HG02610 (cell line): ENCODE results near the gene C1orf50.
A peak's percentile ranks its signal among the peaks of the same experiment; 100 is the strongest.

ENCODE experiments used
- ATAC-seq: cut with Tn5 transposase; IDR thresholded peaks from one replicate; pipeline ENCODE4 v1.9.1; 2021; ENCODE audit warnings: mild to moderate bottlenecking, moderate library complexity; ENCODE audit not compliant: unreplicated experiment

Gene C1orf50

GRCh38 chr1:42758641-42759040 lies 8.4 kb upstream of the C1orf50 start:
- ATAC-seq = no peak

DNA sequence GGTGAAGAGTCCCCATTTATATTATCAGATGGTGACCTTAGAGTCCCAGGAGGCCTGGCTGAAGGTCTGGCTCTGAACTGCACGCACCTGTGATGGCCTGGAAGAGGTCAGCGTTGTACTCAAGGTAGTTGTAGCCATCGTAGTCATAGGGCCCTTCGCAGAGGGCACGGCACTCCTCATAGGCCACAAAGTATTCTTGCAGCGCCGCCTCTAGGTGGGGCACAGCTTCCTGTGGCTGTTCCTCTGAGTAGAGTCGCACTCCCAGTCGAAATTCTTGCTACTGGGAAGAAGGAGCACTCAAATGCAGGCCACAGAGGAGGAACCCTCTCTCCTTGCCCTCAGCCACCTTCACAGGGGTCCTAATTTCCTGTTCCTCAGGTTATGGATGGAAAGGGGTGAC lies 7.9 kb upstream of the C1orf50 start:
- no peak for ATAC-seq

DNA sequence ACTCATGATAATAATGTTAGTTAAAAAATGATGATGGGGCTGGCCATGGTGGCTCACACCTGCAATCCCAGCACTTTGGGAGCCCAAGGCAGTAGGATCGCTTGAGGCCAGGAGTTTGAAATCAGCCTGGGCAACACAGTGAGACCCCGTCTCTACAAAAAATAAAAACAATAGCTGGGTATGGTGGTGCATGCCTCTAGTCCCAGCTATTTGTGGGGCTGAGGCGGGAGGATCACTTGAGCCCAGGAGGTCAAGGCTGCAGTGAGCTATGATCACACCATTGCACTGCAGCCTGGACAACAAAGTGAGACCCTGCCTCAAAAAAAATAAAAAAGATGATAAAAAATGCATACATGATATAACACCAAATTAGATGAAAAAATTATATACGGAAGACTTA lies 5.5 kb upstream of the C1orf50 start:
- ATAC-seq = no peak

- ATAC-seq = no peak
These were observed 4.8 kb upstream of the C1orf50 start for GRCh38 chr1:42762269-42762668.

GRCh38 chr1:42765269-42765668 lies 1.8 kb upstream of the C1orf50 start:
- ATAC-seq = no peak

DNA sequence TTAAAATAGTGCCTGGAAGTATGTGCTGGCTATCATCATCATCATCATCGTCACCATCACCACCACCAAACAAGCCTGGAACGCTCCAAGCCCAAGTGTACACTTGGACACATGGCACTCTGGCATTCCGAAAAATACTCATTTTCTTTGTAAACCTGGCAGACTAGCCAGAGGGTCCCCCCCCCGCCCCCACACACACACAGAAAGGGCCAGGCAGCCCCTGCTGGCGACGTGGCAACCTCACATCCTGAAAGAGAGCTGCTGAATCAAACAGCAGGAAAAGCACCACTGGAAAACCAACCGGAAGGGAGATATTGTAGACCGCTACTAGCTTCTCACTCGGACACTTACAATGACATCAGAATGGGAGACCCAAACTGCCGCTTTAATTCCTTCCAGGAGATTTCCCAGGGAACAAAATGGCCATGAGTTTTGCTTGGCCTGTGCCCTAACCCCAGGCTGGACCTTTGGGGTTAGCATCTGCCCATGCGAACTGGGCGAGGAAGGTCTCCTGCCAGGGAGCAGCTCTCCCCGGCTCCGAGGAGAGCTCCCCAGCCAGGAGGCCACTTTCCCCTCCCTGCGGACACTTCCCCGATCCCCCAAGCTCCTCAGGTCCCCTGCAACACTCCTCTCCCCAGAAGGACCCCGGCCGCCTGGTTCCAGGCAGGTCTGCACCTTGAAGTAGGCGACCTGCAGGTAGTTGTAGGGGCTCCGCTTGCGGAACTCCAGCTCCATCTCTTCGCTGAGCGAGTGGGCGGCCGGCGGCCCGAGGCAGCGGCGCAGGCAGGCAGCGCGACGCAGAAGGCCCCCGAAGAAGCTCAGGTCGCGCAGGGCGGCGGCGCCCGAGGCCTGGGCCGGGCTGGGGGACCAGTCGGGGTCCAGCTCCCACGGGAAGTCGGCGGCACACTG lies 963 bp upstream of the C1orf50 start:
- peak; percentile 8 for ATAC-seq

DNA sequence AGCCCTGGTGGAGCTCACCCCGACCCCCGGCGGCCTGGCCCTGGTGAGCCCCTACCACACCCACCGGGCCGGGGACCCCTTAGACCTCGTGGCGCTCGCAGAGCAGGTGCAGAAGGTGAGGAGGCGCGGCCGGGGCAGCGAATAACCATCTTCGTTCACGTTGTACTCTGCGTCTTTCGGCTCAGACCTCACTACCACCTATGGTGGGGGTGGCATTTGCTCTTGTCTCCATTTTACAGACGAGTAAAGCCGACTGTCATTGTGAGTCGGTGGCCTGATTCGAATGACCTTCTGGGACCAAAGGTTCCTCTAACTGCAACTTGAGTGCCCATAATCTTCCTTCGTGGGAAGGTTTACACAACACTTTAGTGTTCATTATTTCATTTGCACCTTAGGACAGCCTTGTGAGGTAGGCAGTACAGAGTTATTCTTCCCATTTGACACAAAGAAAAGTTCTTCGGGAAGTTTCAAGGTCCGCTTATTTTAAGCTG lies 506 bp downstream of the C1orf50 start:
- peak; percentile 9 for ATAC-seq

DNA sequence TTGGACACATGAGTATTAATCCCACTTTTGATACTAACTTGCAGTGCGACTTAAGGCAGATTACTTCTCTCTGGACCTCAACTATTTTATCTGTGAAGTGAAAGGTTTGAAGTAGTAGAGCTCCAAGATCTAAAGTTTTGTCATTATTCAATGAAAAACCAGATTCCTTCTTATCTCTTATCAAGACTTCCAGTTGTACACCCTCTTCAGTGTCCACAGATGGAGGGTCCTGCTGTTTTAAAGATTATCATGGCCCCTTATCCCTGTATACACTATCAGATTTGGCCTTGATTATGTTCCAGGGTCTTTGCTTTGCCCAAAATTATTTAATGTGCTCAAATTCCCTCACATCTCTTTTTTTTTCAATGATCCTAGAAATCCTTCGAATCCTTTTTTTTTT lies 1.1 kb downstream of the C1orf50 start:
- no peak for ATAC-seq

GRCh38 chr1:42769811-42770210 lies 2.8 kb downstream of the C1orf50 start:
- no peak for ATAC-seq

DNA sequence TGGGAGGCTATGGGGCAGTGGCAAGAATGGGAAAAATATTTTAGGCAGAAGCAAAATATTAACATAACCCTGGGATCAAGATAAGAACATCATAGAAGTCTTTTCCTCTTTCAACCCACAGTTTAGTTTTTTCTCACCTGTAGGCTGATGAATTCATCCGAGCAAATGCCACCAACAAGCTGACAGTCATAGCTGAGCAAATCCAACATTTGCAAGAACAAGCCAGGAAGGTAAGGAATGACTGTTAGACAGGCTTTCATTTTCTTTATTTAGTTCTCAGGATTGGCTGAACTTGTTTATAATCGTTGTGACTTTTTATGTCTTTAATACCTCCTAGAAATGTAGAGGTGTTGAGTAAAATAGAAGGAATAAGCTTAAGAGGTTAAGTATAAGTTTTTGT lies 6.4 kb downstream of the C1orf50 start:
- ATAC-seq = no peak

- no peak for ATAC-seq
These were observed 8.0 kb downstream of the C1orf50 start for GRCh38 chr1:42774928-42775526.

DNA sequence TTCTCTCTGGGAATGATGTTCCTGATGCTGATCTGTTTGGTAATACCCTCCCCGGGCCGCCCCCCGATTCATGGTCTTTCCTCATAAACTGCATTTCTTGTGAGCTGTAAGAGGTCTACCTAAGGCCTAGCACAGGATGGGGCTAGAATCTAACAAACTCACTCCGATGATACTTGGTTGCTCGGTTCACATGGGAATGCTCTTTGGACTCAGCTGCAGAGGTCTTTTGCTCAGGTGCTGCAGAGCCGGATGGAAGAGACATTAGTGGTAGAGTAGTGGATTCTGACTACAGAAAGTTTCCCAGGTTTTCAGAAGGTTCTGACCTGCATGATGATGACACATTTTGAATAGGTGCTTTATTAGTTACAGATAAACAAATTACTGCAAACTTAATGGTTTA lies 9.5 kb downstream of the C1orf50 start:
- no peak for ATAC-seq

DNA sequence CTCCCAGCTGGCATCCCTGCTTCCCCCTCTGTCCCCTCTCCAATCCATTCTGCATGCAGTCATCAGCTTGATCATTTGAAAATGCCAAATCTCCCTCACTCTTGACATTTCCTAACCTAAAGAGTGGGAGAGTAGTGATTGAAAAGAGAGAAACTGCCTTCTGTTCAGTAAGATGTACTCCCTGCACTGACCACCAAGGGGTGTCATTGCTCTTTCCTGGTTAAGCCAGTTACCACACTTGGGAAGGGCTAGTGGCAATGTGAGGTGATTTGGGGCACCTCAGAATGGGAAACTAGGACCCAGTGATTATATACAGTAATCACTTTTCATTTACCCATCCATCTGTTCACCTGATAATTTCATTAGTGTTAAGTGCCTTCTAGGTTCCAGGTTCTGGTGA lies 10.8 kb downstream of the C1orf50 start:
- no peak for ATAC-seq

DNA sequence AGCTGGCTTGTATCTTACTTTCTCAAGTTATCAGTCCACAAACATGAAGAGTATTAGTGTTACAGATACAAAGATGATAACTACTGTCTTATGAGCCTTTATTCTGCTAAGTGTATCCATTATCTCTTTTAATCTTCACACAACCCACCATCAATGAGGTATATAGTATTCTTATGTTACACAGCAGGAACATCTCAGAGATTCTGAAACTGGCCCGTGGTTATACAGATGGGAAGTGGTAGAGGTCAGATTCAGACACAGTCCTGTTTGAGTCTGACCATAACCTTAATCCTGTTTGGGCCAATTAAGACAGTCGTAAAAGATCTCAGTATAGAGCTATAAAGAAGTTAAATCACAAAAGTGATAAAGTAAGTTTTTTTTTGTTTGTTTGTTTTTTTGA lies 12.7 kb downstream of the C1orf50 start:
- ATAC-seq = peak; percentile 46

GRCh38 chr1:42780176-42780575 lies 13.1 kb downstream of the C1orf50 start:
- ATAC-seq = no peak

DNA sequence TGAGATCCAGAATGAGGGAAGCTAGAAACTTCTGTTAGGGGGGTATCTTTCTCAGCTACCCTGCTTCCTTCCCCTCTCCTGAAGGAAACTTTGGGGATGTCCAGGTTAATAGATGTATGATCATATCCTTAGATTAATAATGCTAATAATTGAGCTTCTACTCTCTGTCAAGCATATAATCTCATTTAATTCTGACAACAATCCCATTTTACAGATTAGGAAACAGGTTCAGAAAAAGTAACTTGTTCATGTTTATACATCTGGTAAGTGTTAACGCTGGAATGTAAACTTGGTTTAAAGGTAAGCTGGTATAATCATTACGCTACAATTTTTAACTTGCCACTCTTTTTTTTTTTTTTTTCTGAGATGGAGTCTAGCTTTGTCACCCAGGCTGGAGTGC lies 16.0 kb downstream of the C1orf50 start:
- no peak for ATAC-seq

GRCh38 chr1:42784547-42784945 lies 17.5 kb downstream of the C1orf50 start:
- no peak for ATAC-seq

GRCh38 chr1:42784946-42785693 lies 18.1 kb downstream of the C1orf50 start, which contains the start of gene TMEM269:
Gene TMEM269 (plus strand): TSS chr1:42784991. CDS start chr1:42789894, 4,903 bp downstream.
- no peak for ATAC-seq

DNA sequence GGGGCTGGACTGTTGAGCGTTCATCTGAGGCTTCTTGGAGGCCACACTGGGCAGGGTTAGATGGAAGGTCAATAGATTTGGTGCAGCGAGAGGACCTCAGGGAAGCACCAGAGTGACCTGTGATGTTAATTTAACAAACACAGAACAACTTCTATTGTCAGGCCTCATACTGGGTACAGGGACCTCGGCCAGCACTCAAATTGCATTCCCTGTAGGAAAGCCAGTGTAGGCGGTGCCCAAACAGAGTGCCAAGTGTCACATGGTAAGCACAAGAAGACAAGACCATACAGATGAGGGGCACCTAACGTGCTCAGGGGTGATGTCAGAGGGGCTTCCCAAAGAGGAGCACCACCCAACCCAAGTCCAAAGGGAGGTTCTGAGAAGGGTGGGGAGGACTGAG lies 19.0 kb downstream of the C1orf50 start:
- ATAC-seq = no peak

DNA sequence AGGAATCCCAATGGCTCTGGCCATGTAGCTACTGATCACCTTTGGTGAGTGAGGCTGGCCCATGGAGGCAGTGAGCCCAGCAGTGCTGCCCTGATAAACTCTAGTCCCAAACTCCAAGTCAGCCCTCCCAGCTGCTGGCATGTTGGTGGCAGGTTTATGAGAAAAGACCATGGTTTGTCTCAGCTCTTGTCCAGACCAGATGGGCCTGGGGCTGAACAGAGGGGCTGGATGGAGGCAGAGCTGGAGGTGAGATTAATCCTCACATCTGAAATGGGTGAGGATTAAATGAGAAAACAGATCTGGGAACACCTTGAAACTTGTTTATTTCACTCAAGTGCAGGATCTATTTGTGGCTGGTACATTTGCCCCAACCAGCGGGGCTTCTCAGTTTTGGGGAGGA lies 21.0 kb downstream of the C1orf50 start:
- no peak for ATAC-seq

- no peak for ATAC-seq
These were observed 26.8 kb downstream of the C1orf50 start for GRCh38 chr1:42793824-42794223.
